Amniotic stem cell (primary cell): Measurements from ENCODE around the gene MTARC1.

Experiments
- DNase-seq: peaks from one replicate; lab custom pipeline; 2025; lab: John Stamatoyannopoulos, UW

MTARC1 gene

GRCh38 chr1:220770245-220770913, 16.3 kb upstream of the MTARC1 start:
- DNase-seq: no peak

DNA sequence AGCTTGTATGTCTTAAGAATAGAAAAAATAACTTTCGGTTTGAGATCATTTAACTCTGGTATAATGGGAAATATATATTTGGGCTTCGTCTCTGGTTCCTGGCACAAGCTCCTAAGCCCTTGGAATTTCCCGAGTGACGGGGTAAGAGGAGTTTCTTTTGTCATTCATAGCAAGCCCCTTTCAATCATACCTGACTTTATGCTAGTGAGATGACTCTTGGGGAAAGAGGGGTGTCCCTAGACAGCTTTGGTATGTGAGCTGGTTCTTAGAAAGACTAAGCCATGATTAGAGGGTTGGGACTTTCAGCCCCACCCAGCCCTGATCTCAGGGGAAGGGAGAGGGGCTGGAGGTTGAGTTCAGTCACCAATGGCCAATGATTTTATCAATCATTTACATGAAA, 13.9 kb upstream of the MTARC1 start:
- no peak for DNase-seq

DNA sequence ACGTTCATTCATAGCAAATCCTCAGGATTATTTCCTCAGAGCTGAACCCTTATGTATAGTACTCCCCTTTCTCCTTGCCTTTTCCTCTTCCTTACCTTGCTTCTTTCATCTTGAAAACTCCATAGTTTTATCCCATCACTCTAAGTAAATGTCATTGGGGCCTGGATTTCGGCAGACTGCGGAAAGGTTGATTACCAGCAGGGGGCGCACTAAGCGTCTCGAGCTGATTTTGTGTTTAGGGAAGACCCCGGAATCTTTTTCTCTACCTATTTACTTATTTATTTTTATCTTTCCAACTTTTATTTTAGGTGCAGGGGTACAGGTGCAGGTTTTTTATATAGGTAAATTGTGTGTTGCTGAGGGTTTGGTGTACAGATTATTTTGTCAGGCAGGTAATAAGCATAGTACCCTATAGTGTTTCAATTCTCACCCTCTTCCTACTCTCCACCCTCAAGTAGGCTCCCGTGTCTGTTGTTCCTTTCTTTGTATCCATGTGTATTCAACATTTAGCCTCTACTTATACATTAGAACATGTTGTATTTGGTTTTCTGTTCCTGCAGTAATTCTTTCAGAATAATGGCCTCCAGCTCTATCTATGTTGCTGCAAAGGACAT, 11.4 kb upstream of the MTARC1 start:
- no peak for DNase-seq

DNA sequence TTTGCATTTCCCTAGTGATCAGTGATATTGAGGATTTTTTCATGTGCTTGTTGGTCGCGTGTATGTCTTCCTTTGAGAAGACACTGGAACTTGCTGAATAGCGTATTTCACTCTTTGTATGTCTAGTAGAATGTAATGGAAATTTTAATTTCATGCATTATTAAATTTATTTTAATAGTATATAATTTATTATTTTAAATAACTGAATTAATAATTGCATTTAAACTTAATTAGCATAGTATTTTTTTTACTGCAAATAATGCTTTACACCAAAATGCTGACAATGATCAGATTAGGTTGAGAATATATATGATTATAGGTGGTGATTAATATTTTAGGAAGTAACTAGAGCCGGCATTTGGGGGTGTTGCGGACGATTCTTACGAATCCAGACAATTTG, 10.5 kb upstream of the MTARC1 start:
- no peak for DNase-seq

- peak; percentile 55 for DNase-seq
Measured at GRCh38 chr1:220776720-220777326, 9.9 kb upstream of the MTARC1 start.

- DNase-seq: no peak
Measured at GRCh38 chr1:220783453-220783852, 3.3 kb upstream of the MTARC1 start.

DNA sequence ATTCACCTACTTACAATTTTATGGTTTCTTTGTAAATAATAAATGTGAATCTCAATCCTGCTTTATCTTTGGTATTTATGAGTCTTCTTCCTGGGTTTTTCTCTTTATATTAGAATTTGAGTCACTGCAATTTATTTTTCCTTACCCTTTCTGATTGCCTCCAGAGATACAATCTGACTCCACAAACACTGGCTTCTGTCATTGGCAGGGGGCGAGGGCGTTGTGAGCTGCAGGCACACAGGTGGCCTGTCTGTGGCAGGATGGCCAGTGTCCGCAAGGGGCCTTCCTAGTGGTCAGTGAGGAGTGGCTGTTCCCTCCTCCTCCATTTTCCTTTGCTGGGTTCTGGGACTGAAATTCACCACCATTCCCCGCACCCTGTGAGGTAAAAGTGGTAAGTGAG, 2.0 kb upstream of the MTARC1 start:
- DNase-seq: no peak

DNA sequence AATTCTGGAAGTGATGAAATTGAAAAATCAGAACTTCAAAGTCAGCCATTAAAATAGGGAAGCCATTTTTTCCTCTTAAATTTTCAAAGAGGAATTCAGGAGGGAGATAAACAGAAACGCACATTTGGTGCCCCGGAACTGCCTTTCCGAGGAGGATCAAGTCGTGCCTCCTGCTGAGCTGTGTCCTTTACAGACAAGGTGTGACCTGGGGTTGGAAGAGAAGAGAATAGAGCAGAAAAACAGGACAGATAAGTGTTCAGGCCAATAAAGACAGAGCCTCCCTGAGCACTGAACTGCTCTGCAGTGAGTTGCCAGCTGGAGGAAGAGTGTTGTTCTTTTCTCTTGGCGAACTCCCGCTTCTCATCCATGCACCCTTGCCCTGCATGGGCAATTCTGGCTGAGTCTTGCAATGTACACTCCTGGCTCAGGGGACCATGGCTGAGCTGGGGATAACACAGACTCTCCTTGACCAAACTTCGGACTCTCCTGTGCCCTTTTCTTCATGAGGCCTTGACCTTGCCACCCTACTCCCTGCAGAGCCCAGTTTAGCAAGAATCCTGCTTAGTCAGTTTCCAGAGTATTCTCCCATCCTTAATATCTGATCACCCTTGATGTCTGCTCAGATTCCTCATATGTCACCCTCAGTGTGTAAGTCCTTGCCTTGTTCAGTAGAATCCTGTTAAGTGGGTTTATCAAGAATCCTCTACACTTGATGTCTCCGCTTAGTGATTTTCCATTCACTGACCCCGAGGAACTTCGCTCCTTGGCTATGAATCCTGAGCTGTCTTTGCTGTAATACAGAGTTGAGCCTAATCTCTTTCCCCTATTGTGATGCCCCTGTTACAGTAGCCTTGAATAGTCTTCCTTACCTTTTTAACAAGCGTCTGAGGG, 1.3 kb upstream of the MTARC1 start:
- DNase-seq: no peak

GRCh38 chr1:220786057-220786336, 716 bp upstream of the MTARC1 start:
- no peak for DNase-seq

GRCh38 chr1:220787069-220787619, 431 bp downstream of the MTARC1 start:
- no peak for DNase-seq

DNA sequence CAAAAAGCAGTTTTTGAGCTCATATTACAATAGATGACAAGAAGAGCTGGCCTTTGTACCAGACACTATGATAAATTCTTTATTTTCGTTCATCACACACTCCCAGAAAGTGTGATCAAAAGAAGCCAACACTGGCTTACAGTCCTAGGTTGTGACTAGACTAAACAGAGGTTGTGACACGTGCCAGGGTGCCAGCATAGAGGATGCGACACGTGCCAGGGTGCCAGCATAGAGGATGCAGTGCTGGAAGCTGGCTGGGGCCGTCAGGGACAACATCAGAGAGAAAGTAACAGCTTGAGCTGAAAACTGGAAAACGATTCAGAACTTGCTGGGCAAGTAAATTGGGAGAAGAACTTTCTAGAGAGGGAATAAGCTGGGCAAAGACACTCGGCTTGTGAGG, 2.2 kb downstream of the MTARC1 start:
- no peak for DNase-seq

DNA sequence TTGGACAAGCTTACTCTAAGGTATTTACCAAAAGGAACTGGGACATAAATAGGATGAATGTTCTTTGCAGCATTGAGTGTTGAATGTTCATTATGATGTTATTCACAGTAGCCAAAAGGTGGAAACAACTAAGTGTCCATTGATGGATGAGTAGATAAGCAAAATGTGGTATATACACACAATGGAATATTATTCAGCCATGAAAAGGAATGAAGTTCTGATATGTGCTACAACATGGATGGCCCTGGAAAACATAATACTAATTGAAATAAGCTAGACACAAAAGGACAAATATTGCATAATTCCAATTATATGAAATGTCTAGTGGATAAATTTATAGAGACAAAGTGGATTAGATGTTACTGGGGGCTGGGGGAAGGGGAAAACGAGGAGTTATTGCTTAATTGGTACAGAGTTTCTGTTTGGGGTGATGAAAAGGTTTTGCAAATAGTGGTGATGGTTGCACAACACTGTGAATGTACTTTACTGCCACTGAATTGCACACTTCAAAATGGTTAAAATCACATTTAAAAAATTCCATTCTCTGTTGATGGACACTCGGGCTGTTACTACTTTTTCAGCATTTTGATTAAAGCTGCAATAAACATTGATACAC, 2.9 kb downstream of the MTARC1 start:
- no peak for DNase-seq

DNA sequence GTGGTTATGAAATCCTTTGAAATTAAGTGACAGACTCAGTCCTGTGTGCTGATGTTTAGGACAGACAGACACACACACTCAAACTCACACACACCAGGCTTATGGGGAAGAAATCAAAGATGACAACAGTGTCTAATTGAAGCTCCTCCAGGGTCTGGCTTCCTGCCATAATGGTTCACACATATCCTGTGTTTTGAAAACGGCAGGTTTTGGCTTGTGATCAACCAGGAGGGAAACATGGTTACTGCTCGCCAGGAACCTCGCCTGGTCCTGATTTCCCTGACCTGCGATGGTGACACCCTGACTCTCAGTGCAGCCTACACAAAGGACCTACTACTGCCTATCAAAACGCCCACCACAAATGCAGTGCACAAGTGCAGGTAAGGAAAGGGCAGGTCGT, 4.6 kb downstream of the MTARC1 start:
- DNase-seq: no peak

- no peak for DNase-seq
Measured at GRCh38 chr1:220791956-220792355, 5.2 kb downstream of the MTARC1 start.

DNA sequence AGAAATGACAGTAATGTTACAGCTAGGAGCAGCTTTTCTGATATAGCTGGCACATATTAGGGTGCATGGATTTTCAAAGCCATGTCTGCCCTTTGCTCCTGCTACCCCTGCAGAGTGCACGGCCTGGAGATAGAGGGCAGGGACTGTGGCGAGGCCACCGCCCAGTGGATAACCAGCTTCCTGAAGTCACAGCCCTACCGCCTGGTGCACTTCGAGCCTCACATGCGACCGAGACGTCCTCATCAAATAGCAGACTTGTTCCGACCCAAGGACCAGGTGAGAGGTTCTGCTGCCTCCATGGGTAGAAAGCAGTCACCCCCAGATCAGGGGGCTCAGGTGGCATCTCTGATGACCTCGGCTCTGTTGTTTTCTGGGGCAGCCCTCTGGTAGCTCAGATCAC, 9.8 kb downstream of the MTARC1 start:
- no peak for DNase-seq

DNA sequence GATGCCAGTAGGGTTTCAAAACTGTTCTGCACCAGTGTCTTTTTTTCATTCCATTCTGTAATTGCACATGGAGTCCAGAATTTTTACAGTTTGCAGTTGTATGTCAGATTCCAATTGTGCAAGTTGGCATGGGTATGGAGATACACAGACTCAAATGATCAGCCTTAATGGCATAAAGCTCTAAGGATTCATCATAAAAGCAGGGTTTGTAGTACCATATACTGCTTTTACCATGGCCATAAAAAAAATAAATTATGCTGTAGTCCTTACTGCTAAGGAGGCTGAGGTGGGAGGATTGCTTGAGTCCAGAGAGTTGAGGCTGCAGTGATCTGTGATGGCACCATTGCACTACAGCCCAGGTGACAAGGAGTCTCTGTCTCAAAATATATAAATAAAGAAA, 10.3 kb downstream of the MTARC1 start:
- DNase-seq: no peak

- DNase-seq: no peak
Measured at GRCh38 chr1:220797553-220797952, 10.8 kb downstream of the MTARC1 start.

DNA sequence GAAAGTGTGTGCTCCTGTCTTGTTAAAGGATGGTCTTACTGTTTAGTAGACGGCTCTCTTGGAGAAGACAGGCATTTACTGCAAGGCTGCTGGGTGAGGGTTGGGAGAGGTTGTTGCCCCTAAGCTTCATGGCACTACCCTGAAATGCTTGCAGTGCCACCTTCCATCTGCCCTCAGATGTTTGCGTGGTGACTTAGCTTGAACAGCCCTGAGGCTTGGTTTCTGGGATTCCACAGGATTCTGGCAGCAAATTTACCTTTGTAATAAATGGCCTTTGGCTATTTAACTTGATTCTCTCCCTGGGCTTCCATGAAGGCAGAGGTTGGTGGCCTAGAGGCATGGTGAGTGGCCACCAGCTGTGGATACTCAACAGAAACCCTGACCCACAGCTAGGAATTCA, 11.6 kb downstream of the MTARC1 start:
- no peak for DNase-seq

DNA sequence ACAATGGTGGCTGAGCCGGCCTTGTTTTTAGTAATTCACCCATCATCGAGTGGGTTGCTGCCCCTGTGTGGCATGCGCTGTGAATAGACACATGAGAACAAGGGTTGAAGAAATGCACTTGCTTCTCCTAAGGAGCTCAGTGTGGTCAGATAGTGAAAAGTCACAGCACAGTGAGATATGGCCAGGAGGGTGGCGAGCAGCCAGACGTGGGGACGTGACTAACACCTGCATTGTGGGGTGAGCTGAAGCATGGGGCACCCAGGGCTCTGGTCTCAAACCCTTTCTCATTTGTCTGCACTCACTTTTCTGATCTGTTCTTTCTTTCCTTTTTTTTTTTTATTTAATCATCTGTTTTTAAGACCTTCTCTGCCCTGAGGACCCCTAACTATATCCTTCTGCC, 13.5 kb downstream of the MTARC1 start:
- DNase-seq: no peak

DNA sequence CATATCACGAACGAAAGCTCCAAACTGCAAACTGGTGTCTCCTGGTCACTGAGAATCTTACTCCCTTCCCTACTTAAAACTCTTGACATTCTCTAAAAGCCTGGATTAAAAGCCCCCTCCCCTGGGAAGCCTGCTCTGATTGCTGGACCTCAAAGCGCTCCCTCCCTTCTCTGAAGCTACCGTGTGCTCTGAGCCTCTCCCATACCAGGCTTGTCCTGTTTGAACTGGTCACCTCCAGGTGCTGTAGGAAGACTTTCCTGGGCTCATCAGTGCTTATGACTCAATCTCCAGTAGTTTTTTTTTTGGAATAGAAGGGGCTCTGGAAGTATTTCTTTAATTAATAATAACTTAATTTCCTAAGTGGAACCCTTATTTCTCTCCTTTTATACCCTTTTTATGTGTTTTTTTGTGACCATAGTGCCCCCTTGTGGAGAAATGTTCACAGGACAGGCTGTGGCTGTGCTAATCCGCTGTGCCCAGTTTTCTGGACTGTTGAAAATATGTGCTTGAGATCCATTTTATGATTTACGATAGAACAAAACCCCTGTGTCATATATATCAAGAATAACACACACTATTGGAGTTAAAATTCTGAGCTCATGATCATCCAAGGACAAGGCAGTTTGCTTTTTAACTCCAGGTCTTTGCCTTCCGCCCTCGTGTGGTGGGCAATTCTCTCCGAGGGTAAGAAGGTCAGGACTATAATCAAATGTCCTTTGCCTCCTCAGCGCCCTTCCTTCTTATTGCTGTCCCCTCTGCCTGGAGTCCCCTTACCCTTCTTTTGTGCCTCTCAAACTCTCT, 16.9 kb downstream of the MTARC1 start:
- DNase-seq: no peak

GRCh38 chr1:220804202-220804586, 17.5 kb downstream of the MTARC1 start:
- DNase-seq: no peak
